Fibroblast of villous mesenchyme (primary cell): ENCODE results near the gene LRRK1. TPM values are rescaled to one million over a fixed set of nuclear protein-coding genes. Genes with fewer than 3 reads are reported as not detected.

ENCODE experiments used
- DNase-seq: peaks from one replicate; pipeline ENCODE4 v3.0.0-alpha.2; 2010; ENCODE audit warnings: low read depth
- H3K4me3 ChIP-seq: 2 replicates; pipeline ENCODE4 v1.5.1; 2011; ENCODE audit warnings: low read depth, mild to moderate bottlenecking, low read length
- total RNA-seq: library from RNA; depleted of rRNA; stranded (reverse); fragments of >200 nt; gene quantifications from 2 replicates; pipeline ENCODE4 v1.2.3, GENCODE V29; 2012
- TF ChIP-seq, protein P1 (sequence below): IDR thresholded peaks from 2 replicates; pipeline ENCODE4 v1.5.1; 2012; ENCODE audit warnings: low read depth, mild to moderate bottlenecking, low read length; ENCODE audit not compliant: insufficient read depth

The LRRK1 gene
- total RNA-seq, 1 donor, result 10.8 TPM

DNA sequence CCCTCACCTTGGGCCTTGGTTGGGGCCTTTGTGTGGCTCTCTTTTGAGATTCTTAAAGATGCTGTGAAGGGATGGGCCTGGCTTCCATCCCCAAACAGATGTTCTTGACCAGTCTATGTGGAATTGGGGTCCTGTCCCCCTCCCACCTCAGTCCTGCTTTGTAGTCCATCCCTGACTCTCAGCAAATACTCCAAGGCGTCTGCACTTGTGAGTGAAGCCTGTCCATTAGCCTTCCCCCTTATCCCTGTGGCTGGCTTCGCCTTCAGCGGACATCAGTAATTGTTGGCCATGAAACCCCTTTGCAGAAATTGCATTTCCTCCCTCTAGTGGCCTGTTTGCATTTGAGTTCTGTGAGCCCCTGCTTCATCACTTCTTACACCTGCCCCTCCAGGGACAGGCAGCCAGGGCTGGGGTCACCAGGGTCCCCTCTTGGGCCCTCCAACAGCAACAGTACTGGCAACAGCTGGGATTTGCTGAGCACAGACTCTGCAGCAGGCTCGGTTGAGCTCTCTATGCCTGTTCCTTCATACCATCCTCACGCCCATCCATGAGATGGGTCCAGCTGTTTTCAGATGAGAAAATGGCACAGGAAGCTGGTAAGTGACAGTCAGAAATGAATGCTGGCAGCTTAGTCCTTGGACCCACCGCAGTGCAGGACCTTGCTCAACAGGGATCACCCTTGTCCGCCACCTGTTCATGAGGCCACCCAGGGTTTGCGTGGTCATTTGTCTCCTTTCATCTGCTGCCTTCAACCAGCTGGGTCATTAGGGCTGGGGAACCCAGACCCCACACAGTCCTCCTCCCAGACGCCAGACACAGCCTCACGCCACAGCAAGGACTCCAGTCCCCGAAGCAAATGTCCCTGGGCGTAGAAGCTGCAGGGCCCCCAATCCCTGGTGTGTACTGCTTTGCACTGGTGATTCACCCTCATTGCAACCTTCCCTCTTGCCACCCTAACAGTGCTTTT, 8.9 kb upstream of the LRRK1 start:
- no peak for DNase-seq
- H3K4me3 ChIP-seq, result no peak overlapping the region
- TF ChIP-seq, protein P1, sequence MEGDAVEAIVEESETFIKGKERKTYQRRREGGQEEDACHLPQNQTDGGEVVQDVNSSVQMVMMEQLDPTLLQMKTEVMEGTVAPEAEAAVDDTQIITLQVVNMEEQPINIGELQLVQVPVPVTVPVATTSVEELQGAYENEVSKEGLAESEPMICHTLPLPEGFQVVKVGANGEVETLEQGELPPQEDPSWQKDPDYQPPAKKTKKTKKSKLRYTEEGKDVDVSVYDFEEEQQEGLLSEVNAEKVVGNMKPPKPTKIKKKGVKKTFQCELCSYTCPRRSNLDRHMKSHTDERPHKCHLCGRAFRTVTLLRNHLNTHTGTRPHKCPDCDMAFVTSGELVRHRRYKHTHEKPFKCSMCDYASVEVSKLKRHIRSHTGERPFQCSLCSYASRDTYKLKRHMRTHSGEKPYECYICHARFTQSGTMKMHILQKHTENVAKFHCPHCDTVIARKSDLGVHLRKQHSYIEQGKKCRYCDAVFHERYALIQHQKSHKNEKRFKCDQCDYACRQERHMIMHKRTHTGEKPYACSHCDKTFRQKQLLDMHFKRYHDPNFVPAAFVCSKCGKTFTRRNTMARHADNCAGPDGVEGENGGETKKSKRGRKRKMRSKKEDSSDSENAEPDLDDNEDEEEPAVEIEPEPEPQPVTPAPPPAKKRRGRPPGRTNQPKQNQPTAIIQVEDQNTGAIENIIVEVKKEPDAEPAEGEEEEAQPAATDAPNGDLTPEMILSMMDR, result peak; percentile 35

DNA sequence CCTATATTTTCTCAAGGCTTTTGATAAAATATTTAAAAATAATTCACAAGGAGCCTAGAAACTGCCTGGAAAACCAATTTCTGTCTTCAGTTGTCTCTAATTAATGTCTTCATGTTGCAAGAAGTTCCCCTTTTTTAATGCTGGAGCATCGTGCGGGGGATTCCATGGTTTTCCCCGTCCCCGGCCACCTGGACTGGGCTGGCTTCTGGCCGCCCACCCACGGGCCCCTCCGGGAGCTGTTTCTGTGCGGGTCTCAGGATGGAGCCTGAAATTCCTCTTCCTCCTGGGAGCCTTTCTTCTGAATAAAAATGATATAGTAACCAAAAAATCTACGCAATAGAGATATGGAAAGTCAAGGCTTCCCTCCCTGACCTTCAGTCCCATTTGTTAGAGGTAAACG, 8.1 kb upstream of the LRRK1 start:
- TF ChIP-seq, protein P1, result no peak
- no peak overlapping the region for H3K4me3 ChIP-seq
- no peak for DNase-seq

DNA sequence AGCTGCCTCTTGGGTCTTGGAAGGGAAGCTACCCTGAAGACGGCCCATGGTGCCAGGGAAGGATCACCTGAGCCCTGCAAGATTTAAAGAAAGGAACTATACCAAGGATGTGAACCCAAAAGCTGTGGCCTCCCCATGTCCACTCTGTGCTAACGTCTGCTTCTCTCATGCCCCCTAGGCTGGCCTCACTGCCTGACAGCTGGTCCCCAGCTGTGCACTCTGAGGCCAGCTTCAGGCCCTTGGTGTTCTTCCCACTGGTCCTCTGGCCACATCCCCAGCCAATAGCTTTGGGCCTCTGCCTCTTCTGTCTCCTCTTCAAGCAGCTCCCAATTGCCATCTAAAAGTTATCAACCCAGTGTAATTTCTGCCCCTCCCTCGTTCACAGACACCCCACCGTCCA, 5.2 kb upstream of the LRRK1 start:
- TF ChIP-seq, protein P1, result no peak
- H3K4me3 ChIP-seq, result no peak overlapping the region

DNA sequence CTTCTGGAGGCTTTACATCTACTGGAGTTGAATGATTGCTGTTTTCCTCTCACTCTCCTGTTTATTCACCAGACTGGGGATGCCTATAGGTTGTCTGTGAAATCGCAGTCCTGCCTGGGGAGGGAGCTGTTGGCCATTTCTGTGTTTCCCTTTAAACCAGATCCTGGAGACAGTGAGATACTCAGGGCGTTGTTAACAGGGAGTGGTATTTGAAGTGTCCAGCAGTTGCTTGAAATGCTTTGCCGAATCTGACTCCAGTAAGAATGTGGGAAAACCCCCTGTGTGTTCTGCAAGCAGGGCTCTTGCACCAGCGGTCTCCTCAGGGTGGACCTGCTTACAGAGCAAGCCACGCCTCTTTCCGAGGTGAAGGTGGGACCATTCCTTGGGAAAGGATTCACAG, 4.3 kb upstream of the LRRK1 start:
- no peak overlapping the region for H3K4me3 ChIP-seq
- TF ChIP-seq, protein P1, result peak; percentile 44
- DNase-seq, result peak; percentile 29

More for the DNA sequence above, 5.2 kb upstream of the LRRK1 start:
- DNase-seq, result peak; percentile 35

DNA sequence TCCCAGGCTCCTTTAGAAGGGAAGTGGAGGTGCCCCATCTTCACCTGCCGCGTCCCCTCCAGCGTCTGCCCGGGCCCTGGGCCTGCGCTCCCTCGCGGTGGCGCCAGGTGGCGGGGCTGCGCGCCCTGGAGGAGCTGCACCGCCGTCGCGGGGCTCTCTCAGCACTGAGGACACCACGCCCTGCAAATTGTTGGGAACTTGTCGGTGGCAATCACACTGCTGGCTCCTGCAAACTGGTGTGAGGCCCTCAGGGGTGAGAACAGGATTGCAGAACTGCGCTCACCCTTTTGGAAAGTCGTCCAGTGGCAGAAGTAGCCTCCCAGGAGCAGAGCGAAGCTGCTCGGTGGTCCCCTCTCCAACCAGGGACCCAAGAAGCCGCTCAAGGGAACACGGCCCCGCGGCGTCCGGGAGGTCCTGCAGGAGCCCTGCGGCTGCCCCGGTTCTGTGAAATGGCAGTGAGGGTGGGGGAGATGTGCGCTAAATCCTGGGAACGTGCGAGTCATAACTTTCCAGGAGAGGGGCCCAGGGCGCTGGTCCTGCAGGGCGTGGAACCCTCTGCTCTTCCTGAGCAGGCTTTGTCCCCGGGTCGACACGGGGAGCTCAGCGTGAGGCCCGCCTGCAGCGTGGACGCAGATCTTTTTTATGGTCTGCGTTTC, 995 bp upstream of the LRRK1 start:
- TF ChIP-seq, protein P1, result peak; percentile 97
- H3K4me3 ChIP-seq, result peak overlapping the region; percentile 70
- DNase-seq, result peak; percentile 77

DNA sequence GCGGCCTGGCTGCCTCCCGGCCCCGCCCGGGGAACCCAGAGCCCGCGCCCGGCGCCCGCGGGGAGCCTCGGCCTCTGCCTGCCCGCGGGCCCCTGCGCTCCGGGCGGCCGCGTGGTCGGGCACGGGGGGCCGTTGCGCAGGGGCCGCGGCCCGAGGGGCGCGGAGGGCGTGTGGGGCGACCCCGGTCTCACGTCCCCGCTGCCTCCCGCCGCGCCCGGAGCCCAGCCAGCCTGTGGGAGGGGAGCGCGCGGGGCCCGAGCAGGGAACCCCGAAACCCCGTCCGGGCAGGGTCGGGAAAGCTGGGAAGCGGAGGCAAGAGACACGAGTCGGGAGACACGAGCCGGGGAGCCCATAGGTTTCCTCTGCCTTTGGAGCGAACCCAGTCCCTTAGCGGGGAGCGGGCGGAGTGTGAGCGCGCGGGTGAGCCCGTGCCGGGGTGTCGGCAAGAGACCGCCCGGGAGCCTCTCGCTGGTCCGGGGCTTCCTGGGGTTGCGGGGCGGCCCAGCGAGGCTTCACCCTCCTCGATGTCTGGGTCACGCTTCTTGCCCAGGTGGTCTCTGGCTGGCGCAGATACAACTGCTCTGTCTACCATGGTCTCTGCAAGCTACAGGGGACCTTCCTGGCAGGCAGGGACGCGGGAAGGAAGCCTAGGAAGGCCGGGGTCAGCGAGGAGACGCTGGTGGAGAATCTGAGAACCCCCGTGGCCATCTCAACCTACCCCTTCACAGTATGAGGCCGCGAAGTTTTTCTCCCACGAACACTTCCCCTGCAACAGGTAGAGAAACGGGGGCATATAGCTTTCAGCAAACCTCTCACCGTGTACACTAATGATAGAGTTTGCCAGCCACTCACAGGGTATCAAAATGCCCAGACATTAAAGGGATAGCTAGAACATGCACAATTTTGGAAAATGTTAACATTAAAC, 586 bp downstream of the LRRK1 start:
- TF ChIP-seq, protein P1, result no peak
- DNase-seq, result peak; percentile 44
- H3K4me3 ChIP-seq, result peak overlapping the region; percentile 70
